ENCODE results near the gene PCNX2.

DNA sequence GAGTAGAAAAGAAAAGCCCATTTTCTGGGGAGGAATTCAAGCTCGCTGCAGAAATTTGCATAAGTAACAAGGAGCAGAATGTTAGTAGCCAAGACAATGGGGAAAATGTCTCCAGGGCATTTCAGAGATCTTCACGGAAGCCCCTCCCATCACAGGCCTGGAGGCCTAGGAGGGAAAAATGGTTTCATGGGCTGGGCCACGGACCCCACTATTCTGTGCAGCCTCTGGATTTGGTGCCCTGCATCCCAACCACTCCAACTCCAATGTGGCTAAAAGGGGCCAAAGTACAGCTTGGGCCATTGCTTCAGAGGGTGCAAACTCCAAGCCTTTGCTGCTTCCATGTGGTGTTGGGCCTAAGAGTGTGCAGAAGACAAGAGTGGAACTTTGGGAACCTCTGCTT lies 302.0 kb downstream of the PCNX2 start:
- TF ChIP-seq POLR2A (IDR thresholded peaks at IDR 0.05): no peak
- TF ChIP-seq, protein P1, sequence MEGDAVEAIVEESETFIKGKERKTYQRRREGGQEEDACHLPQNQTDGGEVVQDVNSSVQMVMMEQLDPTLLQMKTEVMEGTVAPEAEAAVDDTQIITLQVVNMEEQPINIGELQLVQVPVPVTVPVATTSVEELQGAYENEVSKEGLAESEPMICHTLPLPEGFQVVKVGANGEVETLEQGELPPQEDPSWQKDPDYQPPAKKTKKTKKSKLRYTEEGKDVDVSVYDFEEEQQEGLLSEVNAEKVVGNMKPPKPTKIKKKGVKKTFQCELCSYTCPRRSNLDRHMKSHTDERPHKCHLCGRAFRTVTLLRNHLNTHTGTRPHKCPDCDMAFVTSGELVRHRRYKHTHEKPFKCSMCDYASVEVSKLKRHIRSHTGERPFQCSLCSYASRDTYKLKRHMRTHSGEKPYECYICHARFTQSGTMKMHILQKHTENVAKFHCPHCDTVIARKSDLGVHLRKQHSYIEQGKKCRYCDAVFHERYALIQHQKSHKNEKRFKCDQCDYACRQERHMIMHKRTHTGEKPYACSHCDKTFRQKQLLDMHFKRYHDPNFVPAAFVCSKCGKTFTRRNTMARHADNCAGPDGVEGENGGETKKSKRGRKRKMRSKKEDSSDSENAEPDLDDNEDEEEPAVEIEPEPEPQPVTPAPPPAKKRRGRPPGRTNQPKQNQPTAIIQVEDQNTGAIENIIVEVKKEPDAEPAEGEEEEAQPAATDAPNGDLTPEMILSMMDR (IDR thresholded peaks at IDR 0.05): no peak

Measured in esophagus squamous epithelium (tissue), 4 donors.